ENCODE data around the gene GBGT1. TPM values are rescaled to one million over a fixed set of nuclear protein-coding genes. Genes with fewer than 3 reads are reported as not detected.

The GBGT1 gene
- total RNA-seq, 1 donor from 2014 or later, result 6.3 TPM

- H3K4me1 ChIP-seq, result peaks cover 42% of the 10 kb centered on the region
- H3K9me3 ChIP-seq (replicated peaks), result no peaks in the 10 kb centered on the region
- peak; percentile 47 for TF ChIP-seq CTCF (IDR thresholded peaks at IDR 0.05; ENCODE audit: borderline replicate concordance)
- peak; percentile 89 for DNase-seq
- intact Hi-C loops (cut with micrococcal nuclease), result loop anchor here (10.0 kb wide), 1 partner anchor 115 kb away; the partner anchor contains the start of gene GTF3C5
- H3K4me3 ChIP-seq, result peak overlapping the region; percentile 82
- peak overlapping the region; percentile 87 for H3K27ac ChIP-seq (replicated peaks)
- no peaks in the 10 kb centered on the region for H3K36me3 ChIP-seq
- H3K27me3 ChIP-seq (ENCODE audit: low read depth), result no peaks in the 10 kb centered on the region
Measured at GRCh38 chr9:133149130-133150015, 14.3 kb downstream of the GBGT1 start.

- peak overlapping the region; percentile 87 for H3K27ac ChIP-seq (replicated peaks)
- peak overlapping the region; percentile 82 for H3K4me3 ChIP-seq
- peaks cover 52% of the 10 kb centered on the region for H3K4me1 ChIP-seq
- intact Hi-C loops (cut with micrococcal nuclease), result loop anchor here (10.0 kb wide), 1 partner anchor 114 kb away; the partner anchor contains the start of gene GTF3C5
- H3K36me3 ChIP-seq, result no peaks in the 10 kb centered on the region
- H3K27me3 ChIP-seq (ENCODE audit: low read depth), result no peaks in the 10 kb centered on the region
- TF ChIP-seq CTCF (IDR thresholded peaks at IDR 0.05; ENCODE audit: borderline replicate concordance), result no peak
- no peaks in the 10 kb centered on the region for H3K9me3 ChIP-seq (replicated peaks)
- DNase-seq, result peak; percentile 66
Measured at GRCh38 chr9:133148199-133149129, 15.2 kb downstream of the GBGT1 start.

- Histone ChIP-seq H3K4me3 (peak overlapping the region; percentile 82), H3K9me3 (replicated peaks) (no peaks in the 10 kb centered on the region), H3K4me1 (peaks cover 59% of the 10 kb centered on the region)
Measured at GRCh38 chr9:133147412-133148198, 16.1 kb downstream of the GBGT1 start.

GRCh38 chr9:133146746-133147411 is 16.8 kb downstream of the GBGT1 start:
- H3K4me3 ChIP-seq, result no peak overlapping the region
- H3K27ac ChIP-seq (replicated peaks), result peak overlapping the region; percentile 87
- H3K4me1 ChIP-seq, result peaks cover 62% of the 10 kb centered on the region
- no peaks in the 10 kb centered on the region for H3K9me3 ChIP-seq (replicated peaks)
- no peaks in the 10 kb centered on the region for H3K27me3 ChIP-seq (ENCODE audit: low read depth)
- H3K36me3 ChIP-seq, result no peaks in the 10 kb centered on the region
- intact Hi-C loops (cut with micrococcal nuclease), result loop anchor here (10.0 kb wide), 1 partner anchor 112 kb away; the partner anchor contains the start of gene GTF3C5
- no peak for DNase-seq
- TF ChIP-seq CTCF (IDR thresholded peaks at IDR 0.05; ENCODE audit: borderline replicate concordance), result no peak

More at GRCh38 chr9:133147412-133148198, 16.1 kb downstream of the GBGT1 start:
- H3K36me3 ChIP-seq, result no peaks in the 10 kb centered on the region
- intact Hi-C loops (cut with micrococcal nuclease), result loop anchor here (10.0 kb wide), 1 partner anchor 113 kb away; the partner anchor contains the start of gene GTF3C5
- no peaks in the 10 kb centered on the region for H3K27me3 ChIP-seq (ENCODE audit: low read depth)
- H3K27ac ChIP-seq (replicated peaks), result peak overlapping the region; percentile 87
- peak; percentile 78 for DNase-seq
- TF ChIP-seq CTCF (IDR thresholded peaks at IDR 0.05; ENCODE audit: borderline replicate concordance), result peak; percentile 98
